GM06990 (cell line): ENCODE measurements around the gene GRIA1.

Source experiments
- DNase-seq: peaks from one replicate; pipeline ENCODE4 v3.0.0-alpha.2; 2011; ENCODE audit not compliant: insufficient read length; ENCODE audit errors: extremely low read depth
- H3K27me3 ChIP-seq: replicated peaks from 2 replicates; pipeline ENCODE4 v1.6.0; 2011; ENCODE audit warnings: low read length; ENCODE audit not compliant: control insufficient read depth, insufficient read depth
- H3K36me3 ChIP-seq: 2 replicates; pipeline ENCODE4 v1.5.1; 2011; ENCODE audit warnings: low read length; ENCODE audit not compliant: control insufficient read depth, insufficient read depth
- H3K4me3 ChIP-seq: replicated peaks from 2 replicates; pipeline ENCODE4 v1.5.1; 2011; ENCODE audit warnings: low read depth, mild to moderate bottlenecking, control low read depth, low read length
- CTCF ChIP-seq: IDR thresholded peaks from 2 replicates; pipeline ENCODE4 v1.5.1; 2011; ENCODE audit warnings: low read length, control low read depth, mild to moderate bottlenecking, inconsistent platforms; ENCODE audit not compliant: insufficient read depth, poor library complexity, severe bottlenecking

The GRIA1 gene

GRCh38 chr5:153619771-153620170, 129.3 kb downstream of the GRIA1 start:
- DNase-seq: no peak
- no peak for TF ChIP-seq CTCF
- no peaks in the 10 kb centered on the region for H3K27me3 ChIP-seq

GRCh38 chr5:153623124-153623523, 132.7 kb downstream of the GRIA1 start:
- DNase-seq: no peak
- no peak for TF ChIP-seq CTCF
- Histone ChIP-seq H3K4me3 (no peak overlapping the region), H3K36me3 (no peaks in the 10 kb centered on the region), H3K27me3 (no peaks in the 10 kb centered on the region)

More at GRCh38 chr5:153619771-153620170, 129.3 kb downstream of the GRIA1 start:
- Histone ChIP-seq H3K36me3 (no peaks in the 10 kb centered on the region), H3K4me3 (no peak overlapping the region)

- no peak for TF ChIP-seq CTCF
- no peak for DNase-seq
- no peaks in the 10 kb centered on the region for H3K27me3 ChIP-seq
- no peaks in the 10 kb centered on the region for H3K36me3 ChIP-seq
- no peak overlapping the region for H3K4me3 ChIP-seq
Observed at GRCh38 chr5:153623751-153624450, 133.4 kb downstream of the GRIA1 start.

GRCh38 chr5:153624451-153624765, 133.9 kb downstream of the GRIA1 start:
- no peak overlapping the region for H3K4me3 ChIP-seq
- no peaks in the 10 kb centered on the region for H3K36me3 ChIP-seq
- TF ChIP-seq CTCF: no peak
- DNase-seq: no peak
- H3K27me3 ChIP-seq: no peaks in the 10 kb centered on the region

GRCh38 chr5:153625826-153626354, 135.4 kb downstream of the GRIA1 start:
- Histone ChIP-seq H3K36me3 (no peaks in the 10 kb centered on the region), H3K4me3 (no peak overlapping the region), H3K27me3 (no peaks in the 10 kb centered on the region)
- no peak for TF ChIP-seq CTCF
- no peak for DNase-seq

GRCh38 chr5:153626836-153627235, 136.4 kb downstream of the GRIA1 start:
- no peak for TF ChIP-seq CTCF
- Histone ChIP-seq H3K27me3 (no peaks in the 10 kb centered on the region), H3K4me3 (no peak overlapping the region), H3K36me3 (no peaks in the 10 kb centered on the region)
- no peak for DNase-seq
